Left lung (tissue), 10 donors: ENCODE data around the gene ARSA. TPM values are rescaled to one million over a fixed set of nuclear protein-coding genes. Genes with fewer than 3 reads are reported as not detected.

Experiments used
- ATAC-seq: fragments of 200-7000 bp; cut with Tn5 transposase; one replicate; pipeline ENCODE4 v1.9.1; 2020; ENCODE audit warnings: moderate library complexity
- DNase-seq, 4 donors: peaks; one replicate each; pipeline ENCODE4 v3.0.0-alpha.2; 2013 to 2020
- H3K27ac ChIP-seq, 2 donors: fragments of 200-600 bp; sonication (generic) in 1 of 2; one replicate each; pipeline versions ENCODE4 v1.5.0 to v1.8.0; 2020 to 2021
- H3K27me3 ChIP-seq, 2 donors: fragments of 200-600 bp; sonication (generic) in 1 of 2; one replicate each; pipeline versions ENCODE4 v1.5.0 to v1.8.0; 2020 to 2021
- H3K36me3 ChIP-seq, 2 donors: fragments of 200-600 bp; sonication (generic) in 1 of 2; one replicate each; pipeline versions ENCODE4 v1.5.0 to v1.8.0; 2020 to 2021
- H3K4me1 ChIP-seq, 2 donors: fragments of 200-600 bp; one replicate each; pipeline ENCODE4 v1.8.0; 2021
- H3K4me3 ChIP-seq, 2 donors: fragments of 200-600 bp; sonication (generic) in 1 of 2; one replicate each; pipeline versions ENCODE4 v1.5.0 to v1.8.0; 2020 to 2021; ENCODE audit warnings: mild to moderate bottlenecking in 1 of 2
- H3K9me3 ChIP-seq, 2 donors: fragments of 200-600 bp; sonication (generic) in 1 of 2; one replicate each; pipeline versions ENCODE4 v1.5.0 to v1.8.0; 2020 to 2021
- intact Hi-C, 2 donors: fragments of 100-400 bp; cut with DNase I; formaldehyde crosslinking; loops; one replicate each; pipeline versions ENCODE4 v1.11.2 to v1.14.2; 2022
- polyA plus RNA-seq, 6 donors: library from polyadenylated mRNA; unstranded; fragments of 120-200 nt; gene quantifications; one replicate each; pipeline ENCODE4 v1.2.1, GENCODE V29; 2013; ENCODE audit not compliant: insufficient read length in 6 of 6
- total RNA-seq, 2 donors: library from RNA; stranded (reverse); fragmentation: NEBNext Ultra II Directional; extraction: Animal tissue kit (Norgen Biotek cat#: 25700); gene quantifications; one replicate each; pipeline ENCODE4 v1.2.1, GENCODE V29; 2021
- TF ChIP-seq, protein P1 (sequence below), 2 donors: fragments of 200-600 bp; sonication (generic) in 1 of 2; IDR thresholded peaks; one replicate each; pipeline versions ENCODE4 v1.5.0 to v1.8.0; 2021; ENCODE audit warnings: antibody characterized with exemption in 2 of 2
- donor health status: DM: no; HTN: yes; CAD: no.
- donor health status: DM: no; HTN: no; CAD: no.

The ARSA gene
- total and polyA plus RNA-seq, 8 donors = 17.8 to 58.0 (median 21.0) TPM

DNA sequence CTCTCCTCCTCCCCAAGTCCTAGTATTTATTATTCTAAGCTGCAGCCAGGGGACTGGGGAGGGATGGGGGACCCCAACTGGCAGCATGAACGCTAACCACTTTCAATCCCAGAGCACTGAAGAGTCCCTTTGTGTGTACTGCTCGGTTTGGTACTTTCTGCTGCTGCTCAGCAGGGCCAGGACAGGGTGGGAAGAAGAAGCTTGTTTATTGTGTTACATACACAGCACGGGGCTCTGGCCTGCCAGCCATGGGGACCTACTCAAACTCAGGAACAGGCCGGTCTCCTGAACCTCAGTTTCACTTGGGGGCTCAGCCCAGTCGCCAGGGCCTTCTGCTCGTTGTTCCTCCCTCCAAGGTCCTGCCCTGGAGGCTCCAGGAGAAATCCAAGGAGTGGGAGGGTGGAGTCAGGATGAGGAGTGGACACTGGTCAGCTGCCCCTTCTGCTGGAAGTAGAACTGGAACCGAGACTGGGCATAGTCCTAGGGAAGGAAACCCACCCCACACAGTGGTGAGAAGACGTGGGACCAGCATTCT lies 49.1 kb downstream of the ARSA start:
- intact Hi-C loops = no loop called here
- H3K9me3 ChIP-seq = no peaks in the 10 kb centered on the region
- H3K36me3 ChIP-seq = peaks cover 0 to 30% of the 10 kb centered on the region in 2 donors
- H3K4me1 ChIP-seq = peaks cover 10 to 37% of the 10 kb centered on the region in 2 donors
- no peak overlapping the region for H3K27ac ChIP-seq
- H3K4me3 ChIP-seq = no peak overlapping the region
- DNase-seq = no peak
- no peak for ATAC-seq
- H3K27me3 ChIP-seq = peaks cover 0 to 5% of the 10 kb centered on the region in 2 donors
- TF ChIP-seq, protein P1, sequence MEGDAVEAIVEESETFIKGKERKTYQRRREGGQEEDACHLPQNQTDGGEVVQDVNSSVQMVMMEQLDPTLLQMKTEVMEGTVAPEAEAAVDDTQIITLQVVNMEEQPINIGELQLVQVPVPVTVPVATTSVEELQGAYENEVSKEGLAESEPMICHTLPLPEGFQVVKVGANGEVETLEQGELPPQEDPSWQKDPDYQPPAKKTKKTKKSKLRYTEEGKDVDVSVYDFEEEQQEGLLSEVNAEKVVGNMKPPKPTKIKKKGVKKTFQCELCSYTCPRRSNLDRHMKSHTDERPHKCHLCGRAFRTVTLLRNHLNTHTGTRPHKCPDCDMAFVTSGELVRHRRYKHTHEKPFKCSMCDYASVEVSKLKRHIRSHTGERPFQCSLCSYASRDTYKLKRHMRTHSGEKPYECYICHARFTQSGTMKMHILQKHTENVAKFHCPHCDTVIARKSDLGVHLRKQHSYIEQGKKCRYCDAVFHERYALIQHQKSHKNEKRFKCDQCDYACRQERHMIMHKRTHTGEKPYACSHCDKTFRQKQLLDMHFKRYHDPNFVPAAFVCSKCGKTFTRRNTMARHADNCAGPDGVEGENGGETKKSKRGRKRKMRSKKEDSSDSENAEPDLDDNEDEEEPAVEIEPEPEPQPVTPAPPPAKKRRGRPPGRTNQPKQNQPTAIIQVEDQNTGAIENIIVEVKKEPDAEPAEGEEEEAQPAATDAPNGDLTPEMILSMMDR (IDR thresholded peaks at IDR 0.05) = no peak

DNA sequence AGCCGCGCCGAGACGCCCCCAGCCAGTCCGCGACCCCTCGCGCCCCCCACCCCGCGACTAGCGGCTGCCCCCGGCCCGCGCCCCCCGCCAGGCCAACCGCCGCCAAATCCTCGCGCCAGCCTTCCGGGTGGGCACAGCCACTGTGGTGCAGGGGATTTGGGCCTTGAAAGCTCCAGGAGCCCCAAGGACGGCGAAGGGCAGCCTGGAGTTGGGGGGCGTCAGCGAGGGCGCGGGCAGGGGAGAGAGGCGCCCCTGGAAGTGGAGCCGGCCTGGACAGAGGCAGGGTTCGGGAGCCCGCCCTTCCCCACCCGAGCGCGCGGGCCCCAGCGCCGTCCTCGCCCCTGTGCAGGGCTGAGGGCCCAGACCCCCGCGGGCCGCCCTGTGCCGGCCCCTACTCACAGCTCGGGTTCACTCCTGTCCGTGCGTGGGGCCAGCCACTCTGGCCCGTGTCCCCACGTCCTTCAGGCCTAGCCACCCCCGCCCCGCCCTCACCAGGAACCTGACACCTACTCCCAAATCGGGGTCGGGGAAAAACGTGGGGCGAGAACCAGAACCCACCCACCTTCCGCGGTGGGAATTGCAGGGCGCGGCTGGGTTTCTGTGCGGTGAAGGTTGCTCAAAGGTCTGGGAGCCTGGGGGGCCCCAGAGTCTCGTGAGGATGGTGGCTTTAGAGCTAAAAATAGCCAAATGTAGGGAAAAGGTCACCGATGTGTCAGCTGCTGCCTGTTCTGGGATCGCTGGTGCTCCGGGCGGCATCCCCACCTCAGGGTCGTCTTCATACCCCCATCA lies 49.8 kb downstream of the ARSA start, which contains the start of gene CPT1B:
TSS of gene CPT1B (minus strand) at position 441 of the 789 bp plus-strand sequence. CDS start 512 bp downstream, outside the sequence.
- H3K4me1 ChIP-seq = peaks cover 10 to 31% of the 10 kb centered on the region in 2 donors
- intact Hi-C loops = no loop called here
- H3K9me3 ChIP-seq = no peaks in the 10 kb centered on the region
- ATAC-seq (no peak), DNase-seq (no peak)
- TF ChIP-seq, protein P1 (IDR thresholded peaks at IDR 0.05) = no peak
- H3K4me3 ChIP-seq = no peak within 1 kb of the TSS
- no peak within 1 kb of the TSS for H3K27ac ChIP-seq
- H3K36me3 ChIP-seq = peaks cover 0 to 37% of the 10 kb centered on the region in 2 donors
- peaks cover 0 to 5% of the 10 kb centered on the region in 2 donors for H3K27me3 ChIP-seq

DNA sequence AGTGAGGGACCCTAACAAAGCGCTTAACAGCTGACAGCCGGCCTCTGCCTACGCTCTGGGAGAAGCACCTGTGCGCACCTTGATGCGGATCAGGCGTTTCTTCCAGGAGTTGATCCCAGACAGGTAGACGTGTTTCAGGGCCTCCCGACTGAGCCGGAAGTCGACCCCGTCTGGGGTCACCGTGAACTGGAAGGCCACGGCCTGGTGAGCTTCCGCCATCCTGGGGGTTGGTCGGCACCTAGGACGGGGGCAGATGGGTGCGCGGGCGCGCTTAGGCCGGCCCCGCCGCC lies 50.3 kb downstream of the ARSA start:
- TF ChIP-seq, protein P1 (IDR thresholded peaks at IDR 0.05) = no peak
- Histone ChIP-seq H3K9me3 (no peaks in the 10 kb centered on the region), H3K36me3 (peaks cover 0 to 41% of the 10 kb centered on the region in 2 donors), H3K27ac (no peak overlapping the region), H3K4me3 (no peak overlapping the region), H3K4me1 (peaks cover 10 to 29% of the 10 kb centered on the region in 2 donors), H3K27me3 (peaks cover 0 to 5% of the 10 kb centered on the region in 2 donors)
- DNase-seq = no peak
- intact Hi-C loops = no loop called here
- ATAC-seq = no peak

DNA sequence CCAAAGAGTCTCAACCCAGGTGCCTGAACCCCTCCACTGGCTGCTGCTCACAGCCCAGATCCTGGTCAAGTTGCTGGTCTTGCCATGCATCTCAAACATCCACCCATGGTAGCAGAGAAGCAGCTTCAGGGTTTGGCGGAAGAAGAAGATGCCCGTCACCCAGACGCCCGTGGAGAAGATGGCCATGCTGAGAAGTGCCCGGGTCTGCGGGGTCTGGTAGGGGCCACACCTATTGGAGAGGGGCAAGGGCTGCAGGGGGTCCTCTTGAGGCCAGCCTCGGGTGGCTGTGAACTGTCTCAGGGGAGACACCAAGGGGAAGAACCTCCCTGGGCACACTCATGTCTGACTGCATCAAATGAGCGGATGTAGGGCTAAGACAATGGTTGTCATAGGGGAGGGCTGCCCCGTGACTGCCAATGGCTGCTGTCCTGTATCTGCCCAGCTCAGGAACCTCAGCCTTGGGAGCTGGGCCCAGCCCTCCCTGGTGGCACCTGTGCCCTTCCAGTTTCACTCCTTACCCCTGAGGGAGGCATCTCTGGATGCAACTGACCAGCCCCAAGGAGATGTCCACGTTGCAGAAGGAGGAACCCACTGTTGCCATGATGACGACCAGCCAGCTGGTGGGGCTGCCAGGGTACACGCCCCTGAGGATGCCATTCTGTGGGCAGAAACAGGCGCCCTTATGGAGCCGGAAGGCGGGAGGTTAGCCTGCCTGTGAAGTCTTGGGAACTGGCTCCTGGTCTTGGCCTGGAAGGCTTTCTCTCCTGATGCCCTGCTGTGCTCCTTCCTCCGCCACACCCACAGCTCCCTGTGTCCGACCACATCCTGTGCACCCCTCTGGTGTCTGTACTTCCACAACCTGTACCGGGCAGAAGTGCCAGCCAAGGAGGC lies 50.9 kb downstream of the ARSA start:
- no peaks in the 10 kb centered on the region for H3K9me3 ChIP-seq
- intact Hi-C loops = no loop called here
- ATAC-seq (no peak), DNase-seq (no peak)
- no peak overlapping the region for H3K27ac ChIP-seq
- peaks cover 0 to 47% of the 10 kb centered on the region in 2 donors for H3K36me3 ChIP-seq
- TF ChIP-seq, protein P1 (IDR thresholded peaks at IDR 0.05) = no peak
- H3K27me3 ChIP-seq = peaks cover 0 to 5% of the 10 kb centered on the region in 2 donors
- H3K4me1 ChIP-seq = peaks cover 10 to 28% of the 10 kb centered on the region in 2 donors
- H3K4me3 ChIP-seq = no peak overlapping the region
